K562 (cell line): ENCODE results near the gene RNF217. TPM values are rescaled to one million over a fixed set of nuclear protein-coding genes. Genes with fewer than 3 reads are reported as not detected.

ENCODE experiments used
- ATAC-seq: fragments of 200-7000 bp; cut with Tn5 transposase; 3 replicates; pipeline ENCODE4 v1.9.1; 2020; ENCODE audit warnings: moderate library complexity
- BruUV-seq: library from RNA; stranded (reverse); fragments of 400-500 nt; replicated peaks from 2 replicates; lab custom pipeline; 2021; lab: Mats Ljungman, UMichigan
- CTCF ChIA-PET: fragments of 300-600 bp; formaldehyde crosslinking; extraction: SDS; loops from one replicate; lab custom pipeline; 2021; ENCODE audit warnings: low intra/inter-chr PET ratio; lab: Yijun Ruan, JAX
- POLR2A ChIA-PET: fragments of 300-600, 350-650 bp; sonication (Branson Sonifier 250); formaldehyde crosslinking; extraction: SDS; loops from one replicate; lab custom pipeline; 2021; ENCODE audit warnings: antibody characterized with exemption, inconsistent platforms; lab: Yijun Ruan, JAX
- DNase-seq, 4 experiments: peaks; one replicate each; pipeline versions ENCODE4 v3.0.0 to v3.0.0-alpha.2; 2011 to 2018; ENCODE audit warnings: low spot score in 3 of 4, mixed read lengths in 3 of 4; ENCODE audit errors: extremely low read depth in 1 of 4
- FAIRE-seq: peaks from 2 replicates; lab custom pipeline; 2011; peaks lifted over from hg19 to GRCh38; lab: Jason Lieb, UNC
- H2AFZ ChIP-seq: 2 replicates; pipeline ENCODE4 v1.6.0; 2011; ENCODE audit warnings: low read depth, low read length, control low read depth, inconsistent platforms
- H3K27ac ChIP-seq: fragments of 200-600 bp; 3 replicates; pipeline ENCODE4 v1.8.0; 2011; ENCODE audit warnings: low read depth, mild to moderate bottlenecking, control low read depth, inconsistent platforms, low read length, moderate library complexity, mixed read lengths; ENCODE audit errors: extremely low read depth
- H3K27me3 ChIP-seq, 2 experiments: fragments of 300-600 bp in 1 of 2; 2 replicates in 1 of 2; 3 replicates in 1 of 2; pipeline versions ENCODE4 v1.6.0 to v1.8.0; 2011; ENCODE audit warnings: inconsistent platforms in 2 of 2, low read length in 2 of 2, mild to moderate bottlenecking in 1 of 2, mixed read lengths in 1 of 2, moderate library complexity in 1 of 2; ENCODE audit not compliant: control insufficient read depth in 2 of 2, insufficient read depth in 2 of 2
- H3K36me3 ChIP-seq: fragments of 300-600 bp; 3 replicates; pipeline ENCODE4 v1.8.0; 2011; ENCODE audit warnings: mild to moderate bottlenecking, low read length, inconsistent platforms; ENCODE audit not compliant: control insufficient read depth, insufficient read depth
- H3K4me1 ChIP-seq, 2 experiments: fragments of 200-600 bp in 1 of 2; replicated peaks in 1 of 2; 2 replicates in 1 of 2; 3 replicates in 1 of 2; pipeline versions ENCODE4 v1.5.1 to v1.8.0; 2011; ENCODE audit warnings: inconsistent platforms in 2 of 2, low read length in 2 of 2, mild to moderate bottlenecking in 1 of 2, mixed read lengths in 1 of 2, moderate library complexity in 1 of 2; ENCODE audit not compliant: control insufficient read depth in 2 of 2, insufficient read depth in 2 of 2
- H3K4me2 ChIP-seq: 2 replicates; pipeline ENCODE4 v1.6.1; 2011; ENCODE audit warnings: low read length, control low read depth, inconsistent platforms, mixed read lengths; ENCODE audit not compliant: insufficient read depth
- H3K4me3 ChIP-seq: fragments of 200-600 bp; sonication (generic), shearing (Covaris generic); 2 replicates; pipeline ENCODE4 v1.5.1; 2016; ENCODE audit warnings: control low read depth, inconsistent platforms
- H3K79me2 ChIP-seq: fragments of 200-600 bp; 3 replicates; pipeline ENCODE4 v1.8.0; 2011; ENCODE audit warnings: low read length, inconsistent platforms; ENCODE audit not compliant: control insufficient read depth, insufficient read depth
- H3K9ac ChIP-seq, 2 experiments: 2 replicates each; pipeline versions ENCODE4 v1.6.0 to v1.6.1; 2011; ENCODE audit warnings: low read depth in 2 of 2, low read length in 2 of 2, control low read depth in 1 of 2, inconsistent platforms in 1 of 2, mild to moderate bottlenecking in 1 of 2, mixed read lengths in 1 of 2; ENCODE audit not compliant: insufficient read depth in 1 of 2
- H3K9me1 ChIP-seq: one replicate; pipeline ENCODE4 v1.6.0; 2011; ENCODE audit warnings: inconsistent platforms, mild to moderate bottlenecking, low read length, moderate library complexity; ENCODE audit not compliant: control insufficient read depth, insufficient read depth
- H3K9me3 ChIP-seq: replicated peaks from 2 replicates; pipeline ENCODE4 v1.5.1; 2011; ENCODE audit warnings: low read depth, low read length, inconsistent platforms; ENCODE audit not compliant: control insufficient read depth, insufficient read depth
- H4K20me1 ChIP-seq: replicated peaks from 2 replicates; pipeline ENCODE4 v1.6.1; 2011; ENCODE audit warnings: low read length, inconsistent platforms, mixed read lengths; ENCODE audit not compliant: control insufficient read depth, insufficient read depth
- CBFA2T3 ChIP-seq: fragments of 450-650 bp; IDR thresholded peaks from 2 replicates; pipeline ENCODE4 v1.6.1; 2017
- CXXC5 ChIP-seq: fragments of 250-450 bp; sonication (Bioruptor Pico); IDR thresholded peaks from 2 replicates; pipeline ENCODE4 v1.8.0; 2022; ENCODE audit warnings: inconsistent platforms, mild to moderate bottlenecking, moderate library complexity
- DMBX1 ChIP-seq: fragments of 250-450 bp; sonication (Bioruptor Pico); IDR thresholded peaks from 2 replicates; pipeline ENCODE4 v1.8.0; 2022; ENCODE audit warnings: inconsistent platforms, mild to moderate bottlenecking, moderate library complexity, borderline replicate concordance
- MEF2D ChIP-seq: conservative IDR thresholded peaks from 2 replicates; pipeline ENCODE4 v1.6.1; 2016; ENCODE audit warnings: low read depth, missing genetic modification characterization, missing compliant biosample characterization
- POLR2A ChIP-seq: fragments of 450-650 bp; conservative IDR thresholded peaks from 2 replicates; pipeline ENCODE4 v1.6.1; 2016
- PTTG1 ChIP-seq: fragments of 450-650 bp; IDR thresholded peaks from 2 replicates; pipeline ENCODE4 v1.6.1; 2016; ENCODE audit warnings: low read depth, mild to moderate bottlenecking, missing genetic modification characterization, missing compliant biosample characterization
- TAF7 ChIP-seq: fragments of 450-650 bp; IDR thresholded peaks from 2 replicates; pipeline ENCODE4 v1.6.1; 2016; ENCODE audit warnings: missing genetic modification characterization, missing compliant biosample characterization
- TCF7L2 ChIP-seq: fragments of 150-350 bp; IDR thresholded peaks from 2 replicates; pipeline ENCODE4 v1.6.1; 2016; ENCODE audit warnings: low read depth, mild to moderate bottlenecking, low read length, moderate library complexity
- ZFP36 ChIP-seq: fragments of 150-350 bp; IDR thresholded peaks from 2 replicates; pipeline ENCODE4 v1.6.1; 2018; ENCODE audit warnings: low read length, low read depth; ENCODE audit not compliant: partially characterized antibody
- WGBS: fragments of 100-300 bp; shearing (Covaris generic); methylation state at CpG from one replicate; pipeline ENCODE4 v1.1.6; 2016; ENCODE audit warnings: low coverage, mixed read lengths; ENCODE audit not compliant: insufficient coverage; ENCODE audit errors: missing lambda C conversion rate; 5-methylcytosine and 5-hydroxymethylcytosine counted together
- in situ Hi-C: fragments of 300-500 bp; cut with MboI; formaldehyde crosslinking; loops from 4 replicates; pipeline ENCODE4 v1.15.0; 2018; ENCODE audit warnings: inconsistent platforms, mixed read lengths
- intact Hi-C: fragments of 100-400 bp; cut with micrococcal nuclease; formaldehyde crosslinking; loops from 2 replicates; pipeline ENCODE4 v1.14.2; 2022
- polyA plus RNA-seq, 8 experiments: library from polyadenylated mRNA; depleted of rRNA in 4 of 8; stranded (reverse) in 5 of 8; unstranded in 3 of 8; fragments of >200 nt; fragmentation: Nextera tagmentation in 2 of 8; fragmentation: Illumina TruSeq in 1 of 8; extraction: Ambion mirVana in 2 of 8; extraction: Trizol in 1 of 8; gene quantifications; 2 replicates each; pipeline versions ENCODE4 v1.2.1 to v1.2.3, GENCODE V29; 2011 to 2014; ENCODE audit warnings: inconsistent platforms in 1 of 8, missing spikeins in 1 of 8
- total RNA-seq, 7 experiments: library from RNA; depleted of rRNA in 6 of 7; stranded (reverse); fragments of >200 nt in 6 of 7; fragmentation: Illumina TruSeq in 2 of 7; extraction: Trizol in 2 of 7; gene quantifications; 2 replicates each; pipeline versions ENCODE4 v1.2.1 to v1.2.3, GENCODE V29; 2011 to 2021; ENCODE audit warnings: low replicate concordance in 1 of 7
- TF ChIP-seq, protein P1 (sequence below): fragments of 450-650 bp; formaldehyde crosslinking; IDR thresholded peaks from 2 replicates; pipeline ENCODE4 v1.4.0; 2020; ENCODE audit warnings: mild to moderate bottlenecking, mixed read lengths
- TF ChIP-seq, protein P2 (sequence below): fragments of 250-450 bp; sonication (Bioruptor Pico); IDR thresholded peaks from 2 replicates; pipeline ENCODE4 v1.5.0; 2020; ENCODE audit warnings: mild to moderate bottlenecking, borderline replicate concordance
- TF ChIP-seq, protein P3 (sequence below): fragments of 450-650 bp; IDR thresholded peaks from 2 replicates; pipeline ENCODE4 v1.6.1; 2017; ENCODE audit warnings: antibody characterized with exemption, mild to moderate bottlenecking
- TF ChIP-seq, protein P4 (sequence below), 3 experiments: fragments of 200-800 bp in 1 of 3; sonication (Bioruptor generic) in 1 of 3; sonication (generic) in 1 of 3; formaldehyde crosslinking in 1 of 3; IDR thresholded peaks; 2 replicates each; pipeline versions ENCODE4 v1.6.1 to v1.8.0; 2016 to 2022; ENCODE audit warnings: mild to moderate bottlenecking in 2 of 3, missing compliant biosample characterization in 2 of 3, missing genetic modification characterization in 2 of 3, missing genetic modification reagents in 1 of 3

Gene RNF217
- total and polyA plus RNA-seq, 9 of the 15 experiments (the other 6 are each of a cell fraction or from before 2014, with no cell fraction given) = 2.9 to 25.6 (median 12.0) TPM

DNA sequence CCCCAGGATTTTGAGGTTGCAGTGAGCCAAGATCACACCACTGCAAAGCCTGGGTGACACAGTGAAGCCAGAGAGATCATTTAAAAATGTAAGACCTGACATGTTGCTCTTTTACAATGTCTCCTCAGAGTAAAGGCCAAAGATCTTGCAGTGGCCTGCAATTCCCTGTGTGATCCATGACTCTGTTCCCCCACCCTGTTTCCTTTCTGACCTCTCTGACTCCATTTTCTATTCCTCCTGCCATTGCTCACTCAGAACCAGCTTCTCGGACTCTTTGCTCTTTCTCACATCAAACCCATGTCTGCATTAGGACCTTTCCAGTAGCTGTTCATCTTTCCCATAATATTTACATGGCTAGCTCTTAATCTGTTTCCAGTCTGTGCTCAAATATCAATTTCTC is 28.8 kb downstream of the RNF217 start:
- ChIA-PET CTCF (no interaction called here), POLR2A (interaction anchor here (0.6 to 1.2 kb wide), 3 partner anchors 9 to 39 kb away, joined by 3 to 5 read pairs (median 3); no protein-coding TSS in a partner anchor)
- 100% methylated on average over 1 of the region's 1 CpG for WGBS
- H2AFZ ChIP-seq = no peak overlapping the region
- H3K9me1 ChIP-seq = no peaks in the 10 kb centered on the region
- no peaks in the 10 kb centered on the region for H3K9me3 ChIP-seq
- H3K27ac ChIP-seq = no peak overlapping the region
- H4K20me1 ChIP-seq = 0 out of 2 replicates have a peak, but pooled peaks cover 3% of the 10 kb centered on the region
- H3K79me2 ChIP-seq = peaks cover 92% of the 10 kb centered on the region
- H3K9ac ChIP-seq = peak overlapping the region in 1 of 2 experiments; percentile 10; a peak in 1 of 4 replicates
- in situ Hi-C loops (no loop called here), intact Hi-C loops (no loop called here)
- H3K36me3 ChIP-seq = peaks cover 31% of the 10 kb centered on the region
- FAIRE-seq (no peak), ATAC-seq (no peak; the same call in 2 of the 3 replicates), DNase-seq (no peak)
- peaks cover 0 to 9% of the 10 kb centered on the region in 2 experiments; a peak in 2 of 5 replicates for H3K4me1 ChIP-seq
- H3K4me3 ChIP-seq = no peak overlapping the region
- BruUV-seq = no TSS peak
- no peaks in the 10 kb centered on the region for H3K27me3 ChIP-seq
- H3K4me2 ChIP-seq = no peak overlapping the region
- TF ChIP-seq TCF7L2 = no peak
- peak; percentile 54; the same call in 1 of the 2 replicates for TF ChIP-seq MEF2D (tag)
- no peak for TF ChIP-seq ZFP36
- TF ChIP-seq DMBX1 (CRISPR knock-in tag) = peak; percentile 74
- TF ChIP-seq, protein P1, sequence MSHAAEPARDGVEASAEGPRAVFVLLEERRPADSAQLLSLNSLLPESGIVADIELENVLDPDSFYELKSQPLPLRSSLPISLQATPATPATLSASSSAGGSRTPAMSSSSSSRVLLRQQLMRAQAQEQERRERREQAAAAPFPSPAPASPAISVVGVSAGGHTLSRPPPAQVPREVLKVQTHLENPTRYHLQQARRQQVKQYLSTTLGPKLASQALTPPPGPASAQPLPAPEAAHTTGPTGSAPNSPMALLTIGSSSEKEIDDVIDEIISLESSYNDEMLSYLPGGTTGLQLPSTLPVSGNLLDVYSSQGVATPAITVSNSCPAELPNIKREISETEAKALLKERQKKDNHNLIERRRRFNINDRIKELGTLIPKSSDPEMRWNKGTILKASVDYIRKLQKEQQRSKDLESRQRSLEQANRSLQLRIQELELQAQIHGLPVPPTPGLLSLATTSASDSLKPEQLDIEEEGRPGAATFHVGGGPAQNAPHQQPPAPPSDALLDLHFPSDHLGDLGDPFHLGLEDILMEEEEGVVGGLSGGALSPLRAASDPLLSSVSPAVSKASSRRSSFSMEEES = peak; percentile 32
- TF ChIP-seq PTTG1 = 0 out of 2 replicates have a peak, but pooled peaks have one; percentile 39
- TF ChIP-seq CBFA2T3 = no peak
- TF ChIP-seq, protein P2, sequence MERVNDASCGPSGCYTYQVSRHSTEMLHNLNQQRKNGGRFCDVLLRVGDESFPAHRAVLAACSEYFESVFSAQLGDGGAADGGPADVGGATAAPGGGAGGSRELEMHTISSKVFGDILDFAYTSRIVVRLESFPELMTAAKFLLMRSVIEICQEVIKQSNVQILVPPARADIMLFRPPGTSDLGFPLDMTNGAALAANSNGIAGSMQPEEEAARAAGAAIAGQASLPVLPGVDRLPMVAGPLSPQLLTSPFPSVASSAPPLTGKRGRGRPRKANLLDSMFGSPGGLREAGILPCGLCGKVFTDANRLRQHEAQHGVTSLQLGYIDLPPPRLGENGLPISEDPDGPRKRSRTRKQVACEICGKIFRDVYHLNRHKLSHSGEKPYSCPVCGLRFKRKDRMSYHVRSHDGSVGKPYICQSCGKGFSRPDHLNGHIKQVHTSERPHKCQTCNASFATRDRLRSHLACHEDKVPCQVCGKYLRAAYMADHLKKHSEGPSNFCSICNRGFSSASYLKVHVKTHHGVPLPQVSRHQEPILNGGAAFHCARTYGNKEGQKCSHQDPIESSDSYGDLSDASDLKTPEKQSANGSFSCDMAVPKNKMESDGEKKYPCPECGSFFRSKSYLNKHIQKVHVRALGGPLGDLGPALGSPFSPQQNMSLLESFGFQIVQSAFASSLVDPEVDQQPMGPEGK (CRISPR knock-in tag) = no peak
- 0 out of 2 replicates have a peak, but pooled peaks have one; percentile 22 for TF ChIP-seq POLR2A
- TF ChIP-seq, protein P3, sequence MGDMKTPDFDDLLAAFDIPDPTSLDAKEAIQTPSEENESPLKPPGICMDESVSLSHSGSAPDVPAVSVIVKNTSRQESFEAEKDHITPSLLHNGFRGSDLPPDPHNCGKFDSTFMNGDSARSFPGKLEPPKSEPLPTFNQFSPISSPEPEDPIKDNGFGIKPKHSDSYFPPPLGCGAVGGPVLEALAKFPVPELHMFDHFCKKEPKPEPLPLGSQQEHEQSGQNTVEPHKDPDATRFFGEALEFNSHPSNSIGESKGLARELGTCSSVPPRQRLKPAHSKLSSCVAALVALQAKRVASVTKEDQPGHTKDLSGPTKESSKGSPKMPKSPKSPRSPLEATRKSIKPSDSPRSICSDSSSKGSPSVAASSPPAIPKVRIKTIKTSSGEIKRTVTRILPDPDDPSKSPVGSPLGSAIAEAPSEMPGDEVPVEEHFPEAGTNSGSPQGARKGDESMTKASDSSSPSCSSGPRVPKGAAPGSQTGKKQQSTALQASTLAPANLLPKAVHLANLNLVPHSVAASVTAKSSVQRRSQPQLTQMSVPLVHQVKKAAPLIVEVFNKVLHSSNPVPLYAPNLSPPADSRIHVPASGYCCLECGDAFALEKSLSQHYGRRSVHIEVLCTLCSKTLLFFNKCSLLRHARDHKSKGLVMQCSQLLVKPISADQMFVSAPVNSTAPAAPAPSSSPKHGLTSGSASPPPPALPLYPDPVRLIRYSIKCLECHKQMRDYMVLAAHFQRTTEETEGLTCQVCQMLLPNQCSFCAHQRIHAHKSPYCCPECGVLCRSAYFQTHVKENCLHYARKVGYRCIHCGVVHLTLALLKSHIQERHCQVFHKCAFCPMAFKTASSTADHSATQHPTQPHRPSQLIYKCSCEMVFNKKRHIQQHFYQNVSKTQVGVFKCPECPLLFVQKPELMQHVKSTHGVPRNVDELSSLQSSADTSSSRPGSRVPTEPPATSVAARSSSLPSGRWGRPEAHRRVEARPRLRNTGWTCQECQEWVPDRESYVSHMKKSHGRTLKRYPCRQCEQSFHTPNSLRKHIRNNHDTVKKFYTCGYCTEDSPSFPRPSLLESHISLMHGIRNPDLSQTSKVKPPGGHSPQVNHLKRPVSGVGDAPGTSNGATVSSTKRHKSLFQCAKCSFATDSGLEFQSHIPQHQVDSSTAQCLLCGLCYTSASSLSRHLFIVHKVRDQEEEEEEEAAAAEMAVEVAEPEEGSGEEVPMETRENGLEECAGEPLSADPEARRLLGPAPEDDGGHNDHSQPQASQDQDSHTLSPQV = peak; percentile 75
- TF ChIP-seq, protein P4, sequence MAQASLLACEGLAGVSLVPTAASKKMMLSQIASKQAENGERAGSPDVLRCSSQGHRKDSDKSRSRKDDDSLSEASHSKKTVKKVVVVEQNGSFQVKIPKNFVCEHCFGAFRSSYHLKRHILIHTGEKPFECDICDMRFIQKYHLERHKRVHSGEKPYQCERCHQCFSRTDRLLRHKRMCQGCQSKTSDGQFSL (CRISPR knock-in tag; IDR thresholded peaks at IDR 0.05) = no peak
- TF ChIP-seq, protein P4 (tag; IDR thresholded peaks at IDR 0.05) = no peak
- TF ChIP-seq CXXC5 (CRISPR knock-in tag) = peak; percentile 32
- TF ChIP-seq TAF7 (tag) = no peak
